SU-DHL-6 (cell line): Measurements from ENCODE around the gene MYORG.

Experiments used
- H2AFZ ChIP-seq: fragments of 200-600 bp; sonication (generic); 2 replicates; pipeline ENCODE4 v1.6.1; 2014; ENCODE audit warnings: low read depth, mild to moderate bottlenecking, moderate library complexity, mixed read lengths, antibody characterized with exemption, low read length; ENCODE audit not compliant: severe bottlenecking
- H3F3A ChIP-seq: fragments of 200-600 bp; shearing (Covaris generic); 2 replicates; pipeline ENCODE4 v1.6.0; 2016; ENCODE audit warnings: antibody characterized with exemption, mild to moderate bottlenecking; ENCODE audit not compliant: insufficient read depth
- H3K27ac ChIP-seq: fragments of 200-600 bp; sonication (generic); 2 replicates; pipeline ENCODE4 v1.5.1; 2016; ENCODE audit warnings: low read depth, mild to moderate bottlenecking, low read length, moderate library complexity, mixed read lengths
- H3K27me3 ChIP-seq: fragments of 200-600 bp; sonication (generic), shearing (Covaris generic); 2 replicates; pipeline ENCODE4 v1.6.0; 2014; ENCODE audit warnings: mild to moderate bottlenecking, low read length
- H3K36me3 ChIP-seq: fragments of 200-600 bp; sonication (generic); 2 replicates; pipeline ENCODE4 v1.6.1; 2014; ENCODE audit warnings: mild to moderate bottlenecking, low read length, mixed read lengths
- H3K4me2 ChIP-seq: fragments of 300-600, 200-600 bp; shearing (Covaris generic), sonication (generic); 2 replicates; pipeline ENCODE4 v1.6.0; 2014; ENCODE audit warnings: low read length, low read depth, mild to moderate bottlenecking; ENCODE audit not compliant: poor library complexity, severe bottlenecking
- H3K4me3 ChIP-seq: fragments of 200-600 bp; sonication (generic); 2 replicates; pipeline ENCODE4 v1.5.1; 2014; ENCODE audit warnings: antibody characterized with exemption, low read length, mild to moderate bottlenecking, mixed read lengths; ENCODE audit not compliant: insufficient read depth, poor library complexity, severe bottlenecking
- H3K79me2 ChIP-seq: fragments of 200-600 bp; sonication (generic); 2 replicates; pipeline ENCODE4 v1.6.1; 2014; ENCODE audit warnings: mild to moderate bottlenecking, low read length, moderate library complexity; ENCODE audit not compliant: insufficient read depth
- H3K9ac ChIP-seq: fragments of 200-600 bp; sonication (generic); 2 replicates; pipeline ENCODE4 v1.7.0; 2014; ENCODE audit warnings: mild to moderate bottlenecking, low read length
- H3K9me2 ChIP-seq: fragments of 200-600 bp; sonication (generic); replicated peaks from 2 replicates; pipeline ENCODE4 v1.6.1; 2014; ENCODE audit warnings: low read length; ENCODE audit not compliant: insufficient read depth
- H3K9me3 ChIP-seq: fragments of 200-600 bp; sonication (generic); 2 replicates; pipeline ENCODE4 v1.6.1; 2014; ENCODE audit warnings: low read length, mixed read lengths; ENCODE audit not compliant: insufficient read depth
- H4K20me1 ChIP-seq: fragments of 200-600 bp; sonication (generic); 2 replicates; pipeline ENCODE4 v1.6.1; 2014; ENCODE audit warnings: low read depth, mild to moderate bottlenecking, antibody characterized with exemption, low read length, moderate library complexity, mixed read lengths
- EZH2phosphoT487 ChIP-seq: fragments of 200-600 bp; sonication (generic), shearing (Covaris generic); conservative IDR thresholded peaks from 2 replicates; pipeline ENCODE4 v1.6.1; 2018; ENCODE audit warnings: mild to moderate bottlenecking, antibody characterized with exemption, low read length, moderate library complexity, mixed read lengths
- TF ChIP-seq, protein P1 (sequence below): fragments of 200-600 bp; sonication (generic); IDR thresholded peaks from one replicate; pipeline ENCODE4 v1.5.1; 2017; ENCODE audit warnings: antibody characterized with exemption, mild to moderate bottlenecking, low read length, moderate library complexity; ENCODE audit not compliant: insufficient read depth, poor library complexity, severe bottlenecking

MYORG gene

DNA sequence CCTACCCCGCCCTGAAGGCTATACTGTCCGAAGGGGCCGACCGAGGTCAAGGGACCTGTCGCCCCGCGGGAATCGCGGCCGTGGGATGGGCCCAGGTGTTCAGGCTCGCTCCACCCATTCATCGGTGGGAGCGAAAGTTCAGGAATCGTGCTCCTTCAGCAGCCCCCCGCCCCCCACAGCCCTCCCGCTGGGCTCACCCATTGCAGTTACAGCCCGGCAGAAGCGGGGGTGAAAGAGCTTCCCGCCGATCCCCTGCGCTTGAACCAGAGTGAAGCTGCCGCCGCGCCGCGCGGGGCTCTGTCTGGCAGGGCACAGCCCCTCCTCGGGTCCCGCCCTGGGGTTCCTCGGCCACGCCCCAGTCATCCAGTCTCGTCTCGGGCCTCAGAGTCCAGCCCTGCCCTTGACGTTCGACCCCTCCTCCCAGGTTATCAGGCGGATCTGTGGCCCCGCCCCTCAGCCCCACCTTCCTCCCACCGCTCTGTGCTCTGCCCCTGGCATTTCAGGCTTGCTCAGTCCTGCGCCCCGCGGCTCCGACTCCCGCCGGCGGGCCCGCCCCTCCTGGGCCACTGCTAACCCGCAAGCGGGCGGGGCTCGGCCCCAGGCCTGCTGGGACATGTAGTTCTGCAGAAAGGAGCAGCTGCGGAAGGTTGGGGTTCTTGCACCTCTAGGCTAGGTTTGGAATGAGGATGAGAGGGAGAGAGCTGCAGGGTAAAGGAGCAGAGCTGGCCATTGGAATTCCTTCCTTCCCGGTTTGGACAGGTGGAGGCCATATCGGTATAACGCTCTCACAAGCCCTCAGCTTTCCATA is at the start of gene MYORG:
MYORG (minus strand) TSS at position 303 of the 808 bp plus-strand sequence. CDS start 3,955 bp downstream, outside the sequence.
- H3K27me3 ChIP-seq = no peaks in the 10 kb centered on the region

DNA sequence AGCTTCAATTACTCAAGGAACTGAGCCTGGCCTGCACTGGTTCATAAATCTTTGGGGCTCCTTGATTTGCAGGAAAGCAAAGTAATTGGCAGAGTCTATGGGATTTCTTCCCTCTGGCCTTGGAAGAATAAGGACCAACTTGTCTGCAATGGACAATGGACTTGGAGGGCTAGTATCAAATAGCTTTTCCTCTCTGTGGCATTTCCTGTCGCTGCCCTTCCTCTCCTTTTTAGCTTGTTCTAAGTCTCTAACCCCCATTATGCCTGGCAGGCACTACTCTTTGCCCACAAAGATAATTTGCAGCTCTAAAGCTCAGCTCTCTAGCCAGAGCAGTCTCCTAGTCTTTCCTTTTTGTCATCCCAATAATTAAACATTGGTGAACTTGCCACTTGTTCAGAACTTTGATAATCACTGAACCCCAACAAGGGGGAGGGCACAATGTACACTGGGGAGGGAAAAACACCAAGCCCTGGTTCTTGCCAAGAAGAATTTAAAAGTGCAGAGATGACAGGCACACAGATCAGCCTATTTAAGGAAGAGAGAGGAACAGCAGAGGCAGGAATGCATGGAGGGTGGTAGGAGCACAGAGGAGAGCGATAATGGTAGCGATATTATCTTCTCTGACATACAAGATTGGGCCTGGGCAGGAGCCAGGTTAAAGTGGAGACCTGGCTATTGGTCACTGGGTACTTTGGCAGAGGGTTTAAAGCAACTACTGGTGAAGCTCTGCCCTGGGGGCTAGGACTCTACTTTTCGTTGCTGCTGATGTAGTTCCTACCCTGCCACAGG is 43.2 kb upstream of the MYORG start:
- H3K27me3 ChIP-seq = no peaks in the 10 kb centered on the region
- H3K9me3 ChIP-seq = no peaks in the 10 kb centered on the region
- 0 out of 2 replicates have a peak, but pooled peaks cover 3% of the 10 kb centered on the region for H4K20me1 ChIP-seq

More for the DNA sequence above, at the start of gene MYORG:
- Histone ChIP-seq H3K4me3 (peak within 1 kb of the TSS; percentile 65), H4K20me1 (no peaks in the 10 kb centered on the region), H3K36me3 (no peaks in the 10 kb centered on the region), H3K79me2 (no peaks in the 10 kb centered on the region), H3K4me2 (peak within 1 kb of the TSS; percentile 70), H3F3A (peaks cover 9% of the 10 kb centered on the region; the same call in 1 of the 2 replicates), H3K9me2 (no peaks in the 10 kb centered on the region), H3K9me3 (no peaks in the 10 kb centered on the region), H2AFZ (peak within 1 kb of the TSS; percentile 93), H3K9ac (peak within 1 kb of the TSS; percentile 68), H3K27ac (peak within 1 kb of the TSS; percentile 6; the same call in 1 of the 2 replicates)
- TF ChIP-seq, protein P1, sequence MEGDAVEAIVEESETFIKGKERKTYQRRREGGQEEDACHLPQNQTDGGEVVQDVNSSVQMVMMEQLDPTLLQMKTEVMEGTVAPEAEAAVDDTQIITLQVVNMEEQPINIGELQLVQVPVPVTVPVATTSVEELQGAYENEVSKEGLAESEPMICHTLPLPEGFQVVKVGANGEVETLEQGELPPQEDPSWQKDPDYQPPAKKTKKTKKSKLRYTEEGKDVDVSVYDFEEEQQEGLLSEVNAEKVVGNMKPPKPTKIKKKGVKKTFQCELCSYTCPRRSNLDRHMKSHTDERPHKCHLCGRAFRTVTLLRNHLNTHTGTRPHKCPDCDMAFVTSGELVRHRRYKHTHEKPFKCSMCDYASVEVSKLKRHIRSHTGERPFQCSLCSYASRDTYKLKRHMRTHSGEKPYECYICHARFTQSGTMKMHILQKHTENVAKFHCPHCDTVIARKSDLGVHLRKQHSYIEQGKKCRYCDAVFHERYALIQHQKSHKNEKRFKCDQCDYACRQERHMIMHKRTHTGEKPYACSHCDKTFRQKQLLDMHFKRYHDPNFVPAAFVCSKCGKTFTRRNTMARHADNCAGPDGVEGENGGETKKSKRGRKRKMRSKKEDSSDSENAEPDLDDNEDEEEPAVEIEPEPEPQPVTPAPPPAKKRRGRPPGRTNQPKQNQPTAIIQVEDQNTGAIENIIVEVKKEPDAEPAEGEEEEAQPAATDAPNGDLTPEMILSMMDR = no peak
- no peak for TF ChIP-seq EZH2phosphoT487

DNA sequence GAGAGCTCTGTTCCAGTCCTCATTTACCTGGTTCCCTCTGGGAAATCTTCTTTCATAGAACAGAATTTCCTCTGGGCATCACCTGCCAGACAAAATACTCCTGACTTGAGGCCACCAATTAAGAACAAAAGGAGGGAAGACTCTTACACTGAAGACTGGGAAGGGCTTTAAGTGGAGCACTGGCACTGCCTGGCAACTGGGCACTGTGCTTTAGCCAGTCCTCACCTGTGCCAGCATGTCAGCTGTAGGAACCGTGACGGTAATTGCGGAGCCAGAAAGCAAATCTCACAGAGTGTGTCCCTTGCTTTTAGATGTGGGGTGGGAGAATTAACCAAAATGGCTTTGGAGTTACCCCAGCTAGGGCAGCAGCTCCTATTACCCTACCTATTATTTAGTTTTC is 41.0 kb upstream of the MYORG start:
- Histone ChIP-seq H2AFZ (no peak overlapping the region), H3K4me3 (no peak overlapping the region), H3K79me2 (no peaks in the 10 kb centered on the region), H3K27ac (no peak overlapping the region), H3K4me2 (no peak overlapping the region), H3K9ac (no peak overlapping the region), H4K20me1 (0 out of 2 replicates have a peak, but pooled peaks cover 3% of the 10 kb centered on the region), H3K9me2 (no peaks in the 10 kb centered on the region), H3K27me3 (no peaks in the 10 kb centered on the region), H3K9me3 (no peaks in the 10 kb centered on the region), H3F3A (no peaks in the 10 kb centered on the region), H3K36me3 (no peaks in the 10 kb centered on the region)
- no peak for TF ChIP-seq EZH2phosphoT487
- TF ChIP-seq, protein P1 = no peak

More for the DNA sequence above, 43.2 kb upstream of the MYORG start:
- TF ChIP-seq, protein P1 = no peak
- TF ChIP-seq EZH2phosphoT487 = no peak
- Histone ChIP-seq H3K36me3 (no peaks in the 10 kb centered on the region), H3K27ac (no peak overlapping the region), H3K4me2 (no peak overlapping the region), H3K79me2 (no peaks in the 10 kb centered on the region), H3K9ac (no peak overlapping the region), H3F3A (no peaks in the 10 kb centered on the region), H3K4me3 (no peak overlapping the region), H2AFZ (no peak overlapping the region), H3K9me2 (no peaks in the 10 kb centered on the region)
